ENCODE data around the gene SLC9A3.

GRCh38 chr5:499233-500209 is 24.7 kb downstream of the SLC9A3 start:
- TF ChIP-seq NONO (IDR thresholded peaks at IDR 0.05) (no peak), NONO (CRISPR knock-in tag; conservative IDR thresholded peaks at IDR 0.05) (no peak), HDAC1 (CRISPR knock-in tag; IDR thresholded peaks at IDR 0.05) (no peak), USF2 (IDR thresholded peaks at IDR 0.05; ENCODE audit: low read depth, low read length) (no peak), USF2 (CRISPR knock-in tag; IDR thresholded peaks at IDR 0.05; ENCODE audit: borderline replicate concordance) (no peak), CTCF (CRISPR knock-in tag; IDR thresholded peaks at IDR 0.05) (no peak), ZNF33B (CRISPR knock-in tag; IDR thresholded peaks at IDR 0.05) (no peak), CEBPG (CRISPR knock-in tag; IDR thresholded peaks at IDR 0.05) (no peak), ZNF530 (CRISPR knock-in tag; IDR thresholded peaks at IDR 0.05; ENCODE audit: low read depth) (no peak), ZNF629 (CRISPR knock-in tag; conservative IDR thresholded peaks at IDR 0.05) (no peak)

Data from HepG2 (cell line).